PC-9 (cell line): ENCODE measurements around the gene RAB5B. TPM values are rescaled to one million over a fixed set of nuclear protein-coding genes. Genes with fewer than 3 reads are reported as not detected.

ENCODE experiments used
- BruUV-seq: library from RNA; stranded (reverse); fragments of 400-500 nt; replicated peaks from 2 replicates; lab custom pipeline; 2021; lab: Mats Ljungman, UMichigan
- CTCF ChIA-PET: fragments of 300-600 bp; sonication (Branson Sonifier 250); formaldehyde crosslinking; loops from one replicate; lab custom pipeline; 2022; ENCODE audit warnings: antibody characterized with exemption; lab: Charles Lee
- POLR2A ChIA-PET: fragments of 300-600 bp; sonication (Branson Sonifier 250); formaldehyde crosslinking; loops from one replicate; lab custom pipeline; 2022; ENCODE audit warnings: antibody characterized with exemption; ENCODE audit not compliant: unreplicated experiment; lab: Charles Lee
- DNase-seq, 2 experiments: peaks; one replicate each; pipeline versions ENCODE4 v3.0.0 to v3.0.0-alpha.2; 2015 to 2022; ENCODE audit warnings: mixed read lengths in 1 of 2
- H2AFZ ChIP-seq: fragments of 200-600 bp; sonication (generic); 2 replicates; pipeline ENCODE4 v1.8.1; 2017; ENCODE audit warnings: antibody characterized with exemption
- H3F3A ChIP-seq: fragments of 200-600 bp; sonication (generic); 2 replicates; pipeline ENCODE4 v1.8.1; 2017; ENCODE audit warnings: antibody characterized with exemption, mild to moderate bottlenecking, low read depth; ENCODE audit not compliant: insufficient read depth
- H3K27ac ChIP-seq: fragments of 200-600 bp; sonication (generic); 2 replicates; pipeline ENCODE4 v1.6.1; 2016; ENCODE audit warnings: mixed run types
- H3K27me3 ChIP-seq: fragments of 200-600 bp; sonication (generic); 2 replicates; pipeline ENCODE4 v1.6.1; 2016; ENCODE audit warnings: low read depth, mixed run types; ENCODE audit not compliant: insufficient read depth
- H3K36me3 ChIP-seq: fragments of 200-600 bp; sonication (generic); 2 replicates; pipeline ENCODE4 v1.6.1; 2016; ENCODE audit warnings: low read depth, mixed run types
- H3K4me1 ChIP-seq: fragments of 200-600 bp; sonication (generic); replicated peaks from 2 replicates; pipeline ENCODE4 v1.6.1; 2016; ENCODE audit warnings: mixed run types; ENCODE audit not compliant: insufficient read depth
- H3K4me2 ChIP-seq: fragments of 200-600 bp; sonication (generic); 2 replicates; pipeline ENCODE4 v1.6.1; 2017; ENCODE audit warnings: mixed run types
- H3K4me3 ChIP-seq: fragments of 200-600 bp; sonication (generic); 2 replicates; pipeline ENCODE4 v1.6.1; 2016; ENCODE audit warnings: mixed run types
- H3K79me2 ChIP-seq: fragments of 200-600 bp; sonication (generic); 2 replicates; pipeline ENCODE4 v1.6.1; 2017; ENCODE audit warnings: low read depth, mixed run types
- H3K9me2 ChIP-seq: fragments of 200-600 bp; sonication (generic); 2 replicates; pipeline ENCODE4 v1.8.1; 2017; ENCODE audit warnings: mild to moderate bottlenecking; ENCODE audit not compliant: insufficient read depth
- H3K9me3 ChIP-seq: fragments of 200-600 bp; sonication (generic); 2 replicates; pipeline ENCODE4 v1.8.1; 2016; ENCODE audit warnings: low read depth; ENCODE audit not compliant: insufficient read depth
- H4K20me1 ChIP-seq: fragments of 200-600 bp; sonication (generic); 2 replicates; pipeline ENCODE4 v1.8.1; 2017; ENCODE audit not compliant: insufficient read depth
- CTCF ChIP-seq: fragments of 200-600 bp; sonication (generic); conservative IDR thresholded peaks from 2 replicates; pipeline ENCODE4 v1.6.1; 2017; ENCODE audit warnings: mixed run types, antibody characterized with exemption, mild to moderate bottlenecking, moderate library complexity
- EZH2 ChIP-seq: fragments of 200-600 bp; sonication (generic); IDR thresholded peaks from 2 replicates; pipeline ENCODE4 v1.8.0; 2017; ENCODE audit warnings: antibody characterized with exemption, low read depth
- intact Hi-C: fragments of 100-400 bp; cut with micrococcal nuclease; formaldehyde crosslinking; loops from one replicate; pipeline ENCODE4 v1.10.0; 2022; ENCODE audit not compliant: unreplicated experiment
- total RNA-seq: library from RNA; stranded (reverse); gene quantifications from 2 replicates; pipeline ENCODE4 v1.2.3, GENCODE V29; 2021

Gene RAB5B
- total RNA-seq, 1 experiment from 2014 or later = 122 TPM

GRCh38 chr12:55933169-55933798, 40.6 kb upstream of the RAB5B start:
- BruUV-seq = no TSS peak
- H3K79me2 ChIP-seq = peaks cover 27% of the 10 kb centered on the region
- peaks cover 67% of the 10 kb centered on the region for H3F3A ChIP-seq
- CTCF ChIA-PET = interaction anchor here (0.6 to 1.0 kb wide), 4 partner anchors 16 to 588 kb away, joined by 3 to 10 read pairs (median 6); partner anchors contain the start of gene RBMS2
- peak overlapping the region; percentile 96 for H3K4me2 ChIP-seq
- peak overlapping the region; percentile 78; the same call in 1 of the 2 replicates for H3K4me3 ChIP-seq
- H2AFZ ChIP-seq = peak overlapping the region; percentile 93
- no peaks in the 10 kb centered on the region for H3K27me3 ChIP-seq
- H3K4me1 ChIP-seq = peaks cover 69% of the 10 kb centered on the region
- peak overlapping the region; percentile 80 for H3K27ac ChIP-seq
- DNase-seq = peak; percentile 81 to 93
- no peaks in the 10 kb centered on the region for H3K36me3 ChIP-seq
- intact Hi-C loops = no loop called here
- H3K9me3 ChIP-seq = no peaks in the 10 kb centered on the region
- H3K9me2 ChIP-seq = no peaks in the 10 kb centered on the region
- H4K20me1 ChIP-seq = peaks cover 6% of the 10 kb centered on the region; the same call in 1 of the 2 replicates
- POLR2A ChIA-PET = interaction anchor here (0.5 to 1.1 kb wide), 9 partner anchors 11 to 204 kb away, joined by 3 to 23 read pairs (median 11); partner anchors contain the start of genes ORMDL2 and SARNP
- TF ChIP-seq EZH2 (no peak), CTCF (no peak)

- Histone ChIP-seq H3F3A (peaks cover 61% of the 10 kb centered on the region), H3K4me2 (peak overlapping the region; percentile 96), H3K27ac (peak overlapping the region; percentile 80), H3K4me3 (peak overlapping the region; percentile 32; the same call in 1 of the 2 replicates), H3K79me2 (peaks cover 22% of the 10 kb centered on the region), H3K36me3 (no peaks in the 10 kb centered on the region), H3K27me3 (no peaks in the 10 kb centered on the region), H3K9me2 (no peaks in the 10 kb centered on the region), H4K20me1 (peaks cover 6% of the 10 kb centered on the region; the same call in 1 of the 2 replicates), H3K9me3 (no peaks in the 10 kb centered on the region), H2AFZ (no peak overlapping the region), H3K4me1 (peaks cover 63% of the 10 kb centered on the region)
- BruUV-seq = no TSS peak
- DNase-seq = no peak
- no peak for TF ChIP-seq CTCF
- no peak for TF ChIP-seq EZH2
- POLR2A ChIA-PET = interaction anchor here (0.5 to 1.1 kb wide), 7 partner anchors 35 to 205 kb away, joined by 3 to 16 read pairs (median 6); partner anchors contain the start of genes ORMDL2 and SARNP
- intact Hi-C loops = no loop called here
- CTCF ChIA-PET = interaction anchor here (1.0 kb wide), 1 partner anchor 62 kb away, joined by 3 read pairs; no protein-coding TSS in a partner anchor
Observed at GRCh38 chr12:55933799-55934742, 39.8 kb upstream of the RAB5B start.

GRCh38 chr12:55934773-55935172, 39.1 kb upstream of the RAB5B start:
- CTCF ChIA-PET = no interaction called here
- BruUV-seq = no TSS peak
- Histone ChIP-seq H3K36me3 (no peaks in the 10 kb centered on the region), H3F3A (peaks cover 61% of the 10 kb centered on the region; the same call in 1 of the 2 replicates), H3K4me1 (peaks cover 60% of the 10 kb centered on the region), H3K4me3 (no peak overlapping the region), H3K27ac (no peak overlapping the region), H3K79me2 (peaks cover 19% of the 10 kb centered on the region), H3K4me2 (no peak overlapping the region), H3K27me3 (no peaks in the 10 kb centered on the region), H4K20me1 (peaks cover 6% of the 10 kb centered on the region; the same call in 1 of the 2 replicates), H3K9me3 (no peaks in the 10 kb centered on the region), H3K9me2 (no peaks in the 10 kb centered on the region), H2AFZ (no peak overlapping the region)
- TF ChIP-seq CTCF = no peak
- no peak for TF ChIP-seq EZH2
- POLR2A ChIA-PET = no interaction called here
- intact Hi-C loops = no loop called here
- no peak for DNase-seq
